Keratinocyte (primary cell): ENCODE results near the gene CENPQ. TPM values are rescaled to one million over a fixed set of nuclear protein-coding genes. Genes with fewer than 3 reads are reported as not detected.

Source experiments
- DNase-seq: peaks from one replicate; pipeline ENCODE4 v3.0.0-alpha.2; 2011; ENCODE audit warnings: low read depth, missing footprints, low spot score
- FAIRE-seq: peaks from 2 replicates; lab custom pipeline; 2011; peaks lifted over from hg19 to GRCh38; lab: Jason Lieb, UNC
- H2AFZ ChIP-seq: 2 replicates; pipeline ENCODE4 v1.6.0; 2012; ENCODE audit warnings: low read length, control low read depth, inconsistent platforms; ENCODE audit not compliant: control insufficient read depth
- H3K27ac ChIP-seq: 2 replicates; pipeline ENCODE4 v1.5.1; 2011; ENCODE audit warnings: low read length; ENCODE audit not compliant: control insufficient read depth, insufficient read depth
- H3K27me3 ChIP-seq: 3 replicates; pipeline ENCODE4 v1.6.0; 2011; ENCODE audit warnings: low read length; ENCODE audit not compliant: control insufficient read depth, insufficient read depth; ENCODE audit errors: extremely low read depth
- H3K36me3 ChIP-seq, 2 experiments: 2 replicates in 1 of 2; 3 replicates in 1 of 2; pipeline ENCODE4 v1.5.1; 2011; ENCODE audit warnings: low read length in 2 of 2, mild to moderate bottlenecking in 1 of 2; ENCODE audit not compliant: control insufficient read depth in 2 of 2, insufficient read depth in 2 of 2; ENCODE audit errors: extremely low read depth in 1 of 2
- H3K4me1 ChIP-seq: 3 replicates; pipeline ENCODE4 v1.5.1; 2011; ENCODE audit warnings: low read length; ENCODE audit not compliant: control insufficient read depth, insufficient read depth; ENCODE audit errors: extremely low read depth
- H3K4me2 ChIP-seq: 3 replicates; pipeline ENCODE4 v1.6.0; 2011; ENCODE audit warnings: low read depth, low read length; ENCODE audit not compliant: control insufficient read depth, insufficient read depth; ENCODE audit errors: extremely low read depth
- H3K4me3 ChIP-seq, 3 experiments: fragments of 200-600 bp in 1 of 3; sonication (generic) in 1 of 3; 2 replicates in 2 of 3; 3 replicates in 1 of 3; pipeline ENCODE4 v1.5.1; 2011 to 2016; ENCODE audit warnings: low read length in 3 of 3, mild to moderate bottlenecking in 3 of 3, control low read depth in 2 of 3, inconsistent platforms in 1 of 3, low read depth in 1 of 3, mixed read lengths in 1 of 3, mixed run types in 1 of 3, moderate library complexity in 1 of 3; ENCODE audit not compliant: control insufficient read depth in 2 of 3, insufficient read depth in 2 of 3; ENCODE audit errors: extremely low read depth in 1 of 3
- H3K79me2 ChIP-seq: 2 replicates; pipeline ENCODE4 v1.6.0; 2012; ENCODE audit warnings: low read length; ENCODE audit not compliant: control insufficient read depth, insufficient read depth
- H3K9ac ChIP-seq: 3 replicates; pipeline ENCODE4 v1.6.0; 2011; ENCODE audit warnings: low read length; ENCODE audit not compliant: control insufficient read depth, insufficient read depth; ENCODE audit errors: extremely low read depth
- H3K9me1 ChIP-seq: 3 replicates; pipeline ENCODE4 v1.6.0; 2011; ENCODE audit warnings: low read length; ENCODE audit not compliant: control insufficient read depth, insufficient read depth; ENCODE audit errors: extremely low read depth
- H3K9me3 ChIP-seq: 2 replicates; pipeline ENCODE4 v1.5.1; 2012; ENCODE audit warnings: low read depth, low read length; ENCODE audit not compliant: control insufficient read depth
- H4K20me1 ChIP-seq: 3 replicates; pipeline ENCODE4 v1.6.0; 2011; ENCODE audit warnings: low read length; ENCODE audit not compliant: control insufficient read depth, insufficient read depth; ENCODE audit errors: extremely low read depth
- CTCF ChIP-seq, 3 experiments: IDR thresholded peaks in 1 of 3; conservative IDR thresholded peaks in 1 of 3; optimal IDR thresholded peaks in 1 of 3; 2 replicates in 2 of 3; 3 replicates in 1 of 3; pipeline versions ENCODE3 to v1.5.1; 2011; ENCODE audit warnings: low read length in 3 of 3, mild to moderate bottlenecking in 3 of 3, moderate library complexity in 2 of 3, control low read depth in 1 of 3, inconsistent platforms in 1 of 3; ENCODE audit not compliant: insufficient read depth in 2 of 3; ENCODE audit errors: extremely low read depth in 1 of 3
- EZH2 ChIP-seq: IDR thresholded peaks from one replicate; pipeline ENCODE4 v1.6.1; 2012; ENCODE audit warnings: inconsistent platforms, mild to moderate bottlenecking, low read length, moderate library complexity
- dilution Hi-C: fragments of 300-500 bp; cut with MboI; formaldehyde crosslinking; loops from one replicate; pipeline ENCODE4 v1.7.0; 2020; ENCODE audit warnings: low sequenced_read_pairs; ENCODE audit not compliant: extremely low pct_ligation_motif_present
- polyA plus RNA-seq, 5 experiments: library from polyadenylated mRNA; depleted of rRNA in 3 of 5; stranded (reverse) in 3 of 5; stranded (forward) in 1 of 5; unstranded in 1 of 5; fragments of >200 nt; gene quantifications; 1 replicate in 1 of 5; 2 replicates in 3 of 5; 3 replicates in 1 of 5; pipeline versions ENCODE4 v1.2.1 to v1.2.3, GENCODE V29; 2011 to 2012; ENCODE audit warnings: missing spikeins in 2 of 5, low read depth in 1 of 5, low replicate concordance in 1 of 5

The CENPQ gene
- polyA plus RNA-seq, 1 donor (not counting 4 experiments of a cell fraction or from before 2014, with no cell fraction given) = 7.5 TPM

GRCh38 chr6:49530141-49530776 lies 67.1 kb downstream of the CENPQ start:
- TF ChIP-seq CTCF (optimal IDR thresholded peaks at IDR 0.05 in 1 of 3, IDR thresholded peaks at IDR 0.05 in 1 of 3, conservative IDR thresholded peaks at IDR 0.05 in 1 of 3; ENCODE audit: extremely low read depth in 1 of 3, insufficient read depth in 2 of 3, low read length in 3 of 3) (no peak), EZH2 (no peak)
- Histone ChIP-seq H3K9me1 (no peaks in the 10 kb centered on the region), H3K4me3 (no peak overlapping the region), H3K27ac (no peak overlapping the region), H3K4me1 (peaks cover 14% of the 10 kb centered on the region), H3K79me2 (no peaks in the 10 kb centered on the region), H3K36me3 (no peaks in the 10 kb centered on the region), H2AFZ (no peak overlapping the region), H3K27me3 (no peaks in the 10 kb centered on the region), H3K4me2 (no peak overlapping the region), H4K20me1 (no peaks in the 10 kb centered on the region), H3K9ac (no peak overlapping the region), H3K9me3 (no peaks in the 10 kb centered on the region)
- dilution Hi-C loops = no loop called here
- no peak for FAIRE-seq
- no peak for DNase-seq

GRCh38 chr6:49531774-49532569 lies 68.8 kb downstream of the CENPQ start:
- Histone ChIP-seq H3K9me3 (no peaks in the 10 kb centered on the region), H3K4me2 (peak overlapping the region; percentile 58), H3K4me1 (peaks cover 14% of the 10 kb centered on the region), H3K9ac (no peak overlapping the region), H2AFZ (peak overlapping the region; percentile 81), H3K79me2 (no peaks in the 10 kb centered on the region), H3K27ac (peak overlapping the region; percentile 22), H3K9me1 (no peaks in the 10 kb centered on the region), H3K27me3 (no peaks in the 10 kb centered on the region), H4K20me1 (no peaks in the 10 kb centered on the region), H3K4me3 (no peak overlapping the region), H3K36me3 (no peaks in the 10 kb centered on the region)
- TF ChIP-seq EZH2 (no peak), CTCF (optimal IDR thresholded peaks at IDR 0.05 in 1 of 3, IDR thresholded peaks at IDR 0.05 in 1 of 3, conservative IDR thresholded peaks at IDR 0.05 in 1 of 3; ENCODE audit: extremely low read depth in 1 of 3, insufficient read depth in 2 of 3, low read length in 3 of 3) (peak in 2 of 3 experiments; percentile 60 to 80)
- DNase-seq (no peak), FAIRE-seq (peak; percentile 88)
- dilution Hi-C loops = no loop called here
